Sigmoid colon (tissue), 4 donors: Measurements from ENCODE around the gene CFAP46.

Source experiments
- CTCF ChIP-seq, 4 experiments: fragments of 450-650 bp in 3 of 4; fragments of 200-600 bp in 1 of 4; IDR thresholded peaks; one replicate each; pipeline ENCODE4 v1.5.1; 2016 to 2019; ENCODE audit warnings: antibody characterized with exemption in 4 of 4, mild to moderate bottlenecking in 3 of 4, moderate library complexity in 2 of 4
- POLR2AphosphoS5 ChIP-seq, 4 donors: sonication (generic); formaldehyde crosslinking; IDR thresholded peaks; one replicate each; pipeline ENCODE4 v1.6.1; 2017; ENCODE audit warnings: antibody characterized with exemption in 4 of 4

GRCh38 chr10:132842397-132842796, 100.0 kb downstream of the CFAP46 start:
- no peak for TF ChIP-seq CTCF (IDR thresholded peaks at IDR 0.05)
- TF ChIP-seq POLR2AphosphoS5 (IDR thresholded peaks at IDR 0.05): no peak
